Measurements from ENCODE around the gene CPSF6. TPM values are rescaled to one million over a fixed set of nuclear protein-coding genes. Genes with fewer than 3 reads are reported as not detected.

CPSF6 gene
- total and polyA plus RNA-seq, 2 donors (not counting 3 experiments of a cell fraction or from before 2014, with no cell fraction given): 55.8 to 91.7 TPM

GRCh38 chr12:69287556-69287955 lies 48.2 kb downstream of the CPSF6 start:
- no peaks in the 10 kb centered on the region for H3K9me1 ChIP-seq (replicated peaks; ENCODE audit: control insufficient read depth, extremely low read depth, insufficient read depth, low read length)
- no peak overlapping the region for H3K4me3 ChIP-seq (replicated peaks in 1 of 3; ENCODE audit: insufficient read depth in 1 of 3, low read depth in 1 of 3, low read length in 3 of 3)
- dilution Hi-C loops (cut with MboI; ENCODE audit: extremely low pct_ligation_motif_present, low sequenced_read_pairs) (no loop called here), intact Hi-C loops (cut with micrococcal nuclease) (no loop called here)
- no peaks in the 10 kb centered on the region for H3K79me2 ChIP-seq (ENCODE audit: control insufficient read depth, insufficient read depth, low read length)
- H3K4me1 ChIP-seq (ENCODE audit: control insufficient read depth, extremely low read depth, insufficient read depth, low read length): peaks cover 8% of the 10 kb centered on the region
- DNase-seq (ENCODE audit: low read depth, low spot score) (no peak), FAIRE-seq (no peak)
- no peak overlapping the region for H3K9ac ChIP-seq (replicated peaks; ENCODE audit: extremely low read depth, insufficient read depth, low read length)
- H3K9me3 ChIP-seq (replicated peaks; ENCODE audit: control insufficient read depth, insufficient read depth, low read length): no peaks in the 10 kb centered on the region
- H3K27ac ChIP-seq (ENCODE audit: insufficient read depth, low read depth, low read length): no peak overlapping the region
- H3K36me3 ChIP-seq (ENCODE audit: control insufficient read depth in 2 of 2, extremely low read depth in 1 of 2, insufficient read depth in 2 of 2, low read length in 2 of 2): no peaks in the 10 kb centered on the region
- H4K20me1 ChIP-seq (replicated peaks; ENCODE audit: control insufficient read depth, extremely low read depth, insufficient read depth, low read length): no peaks in the 10 kb centered on the region
- CTCF ChIA-PET: interaction anchor here (2.0 kb wide), 1 partner anchor 131 kb away, joined by 6 read pairs; no protein-coding TSS in a partner anchor
- BruUV-seq (replicated peaks): no TSS peak
- no peak for TF ChIP-seq EZH2 (IDR thresholded peaks at IDR 0.05; ENCODE audit: borderline replicate concordance, low read depth, low read length, severe bottlenecking)
- TF ChIP-seq JUN (IDR thresholded peaks at IDR 0.05; ENCODE audit: borderline replicate concordance, insufficient read depth, insufficient read length, low read depth): no peak
- no peak for TF ChIP-seq MYC (IDR thresholded peaks at IDR 0.05; ENCODE audit: low read depth, low read length)
- TF ChIP-seq POLR2AphosphoS5 (IDR thresholded peaks at IDR 0.05; ENCODE audit: insufficient read depth, low read depth, low read length): no peak
- no peak for TF ChIP-seq CTCF (IDR thresholded peaks at IDR 0.05; ENCODE audit: extremely low read depth in 1 of 2, insufficient read depth in 1 of 2, low read depth in 1 of 2, low read length in 2 of 2)
- TF ChIP-seq FOS (IDR thresholded peaks at IDR 0.05; ENCODE audit: borderline replicate concordance, insufficient read depth, low read length): no peak
- TF ChIP-seq GATA2 (IDR thresholded peaks at IDR 0.05; ENCODE audit: insufficient read depth, insufficient read length, low read depth, low read length): no peak
- TF ChIP-seq MAX (IDR thresholded peaks at IDR 0.05; ENCODE audit: insufficient read depth, insufficient read length): no peak
- no peak for TF ChIP-seq POLR2A (IDR thresholded peaks at IDR 0.05; ENCODE audit: low read depth, low read length)
- H3K27me3 ChIP-seq (ENCODE audit: control insufficient read depth in 2 of 2, insufficient read depth in 2 of 2, low read length in 2 of 2): peaks cover 14 to 41% of the 10 kb centered on the region in 2 experiments
- POLR2A ChIA-PET: no interaction called here
- H2AFZ ChIP-seq (ENCODE audit: low read depth, low read length): no peak overlapping the region
- H3K4me2 ChIP-seq (ENCODE audit: insufficient read depth, low read length): no peak overlapping the region

All from endothelial cell of umbilical vein (primary cell).